GM18508 (cell line): ENCODE results near the gene NUBPL.
"Not testable (repeated sequence)": the region's sequence is repeated elsewhere in the genome, so short reads cannot be mapped to it uniquely, and the experiment has no call there.

Source experiments
- ATAC-seq: cut with Tn5 transposase; IDR thresholded peaks from one replicate; pipeline ENCODE4 v1.9.1; 2021; ENCODE audit warnings: moderate number of reproducible peaks; ENCODE audit not compliant: insufficient read depth, unreplicated experiment

Gene NUBPL

DNA sequence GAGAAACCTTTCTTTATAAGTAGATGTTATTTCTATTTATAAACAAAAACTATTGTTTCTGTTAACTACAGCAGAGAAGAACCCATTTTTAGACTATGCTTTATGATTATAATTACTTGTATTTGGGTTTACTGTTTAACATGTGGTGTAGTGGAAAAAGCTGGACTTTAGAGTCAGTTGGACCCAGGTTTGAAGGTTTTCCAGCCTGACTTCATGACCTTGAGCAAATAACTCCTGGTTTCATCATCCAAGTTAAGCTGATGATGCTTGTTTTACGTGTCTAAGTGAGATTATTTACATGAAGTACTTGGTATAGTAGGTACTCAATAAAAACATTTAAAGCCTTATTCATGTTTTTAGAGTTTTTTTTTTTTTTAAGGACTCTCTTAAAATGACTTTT, 294.1 kb downstream of the NUBPL start:
- no peak for ATAC-seq

GRCh38 chr14:31856003-31856402, 294.8 kb downstream of the NUBPL start:
- ATAC-seq = not testable (repeated sequence)

- ATAC-seq = no peak
These were observed 297.7 kb downstream of the NUBPL start for GRCh38 chr14:31858868-31859267.

GRCh38 chr14:31864937-31865855, 304.0 kb downstream of the NUBPL start:
- no peak for ATAC-seq

- ATAC-seq = no peak
These were observed 306.4 kb downstream of the NUBPL start for GRCh38 chr14:31867570-31867969.

GRCh38 chr14:31868096-31868495, 306.9 kb downstream of the NUBPL start:
- ATAC-seq = not testable (repeated sequence)

DNA sequence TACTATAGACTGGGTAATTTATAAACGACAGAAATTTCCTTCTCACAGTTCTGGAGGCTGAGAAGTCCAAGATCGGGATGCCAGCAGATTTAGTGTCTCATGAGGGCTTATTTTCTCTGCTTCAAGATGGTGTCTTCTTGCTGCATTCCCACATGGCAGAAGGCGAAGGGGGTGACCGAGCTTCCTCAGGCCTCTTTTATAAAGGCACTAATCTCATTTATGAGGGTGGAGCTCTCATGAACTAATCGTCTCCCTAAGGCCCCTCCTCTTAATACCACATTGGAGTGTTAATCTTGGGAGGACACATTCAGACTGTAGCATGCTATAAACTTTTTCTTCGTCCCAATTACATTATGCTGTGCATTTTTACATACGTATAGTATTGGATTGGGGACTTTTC, 315.5 kb downstream of the NUBPL start:
- ATAC-seq = no peak

- no peak for ATAC-seq
These were observed 316.1 kb downstream of the NUBPL start for GRCh38 chr14:31877255-31877798.

DNA sequence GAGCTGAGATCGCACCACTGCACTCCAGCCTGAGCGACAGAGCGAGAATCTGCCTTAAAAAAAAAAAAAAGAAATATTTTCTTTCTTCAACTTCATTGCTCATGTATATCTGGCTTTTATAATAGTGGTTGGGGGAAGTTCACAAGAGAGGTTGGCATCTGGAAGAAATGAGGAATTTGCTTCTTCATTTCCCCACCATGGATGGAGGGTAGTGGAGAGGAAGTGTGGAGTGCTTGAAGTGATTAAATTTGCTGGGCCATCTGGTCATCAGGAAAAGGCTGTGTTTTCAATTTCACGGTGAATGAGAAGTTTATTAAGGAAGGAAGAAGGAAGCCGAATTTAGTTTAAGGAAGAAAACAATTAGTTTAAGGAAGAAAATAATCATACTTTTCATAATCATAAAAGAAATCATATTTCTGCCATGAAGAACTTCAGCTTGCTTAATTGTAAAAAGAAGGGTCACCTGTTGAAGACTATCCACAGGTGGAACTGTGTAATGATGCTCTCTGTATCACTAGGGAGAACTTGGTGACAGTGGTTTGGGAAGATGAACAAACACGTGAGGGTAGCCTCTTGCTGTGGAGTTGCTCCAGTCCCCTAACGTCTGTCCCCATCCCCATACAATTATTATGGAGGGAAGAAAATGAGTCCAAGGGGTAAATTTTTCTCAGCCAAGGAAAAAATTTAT, 318.6 kb downstream of the NUBPL start:
- ATAC-seq = no peak

GRCh38 chr14:31880935-31881334, 319.7 kb downstream of the NUBPL start:
- no peak for ATAC-seq

DNA sequence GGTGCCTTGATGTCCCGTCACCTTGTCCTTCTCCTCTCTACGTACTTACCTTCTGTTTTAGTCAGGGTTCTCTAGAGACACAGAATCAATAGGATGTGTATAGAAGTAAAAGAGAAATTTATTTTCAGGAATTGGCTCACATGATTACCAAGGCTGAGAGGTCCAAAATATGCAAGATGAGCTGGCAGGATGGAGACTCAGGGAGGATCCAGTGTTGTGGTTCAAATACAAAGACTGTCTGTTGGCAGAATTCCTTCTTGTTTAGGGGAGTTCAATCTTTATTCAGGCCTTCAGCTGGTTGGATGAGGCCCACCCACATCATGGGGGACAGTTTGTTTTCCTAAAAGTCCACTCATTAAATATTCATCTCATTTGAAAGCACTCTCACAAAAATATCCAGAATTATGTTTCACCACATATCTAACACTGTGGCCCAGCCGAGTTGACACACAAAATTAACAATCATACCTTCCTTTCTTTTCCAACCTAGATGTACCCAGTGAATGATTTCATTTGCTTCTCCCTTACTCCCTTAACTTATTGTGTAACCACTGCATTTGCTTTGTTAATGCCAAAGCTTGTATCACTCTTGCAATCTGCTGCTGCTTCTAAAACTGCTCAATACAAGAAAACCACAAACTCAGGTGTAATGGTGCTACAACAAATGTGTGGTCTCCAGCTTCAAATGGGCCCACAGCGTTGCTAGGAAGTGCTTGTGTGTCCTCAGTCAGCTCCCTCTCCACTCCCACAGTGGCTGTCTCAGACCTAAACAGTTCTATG, 320.5 kb downstream of the NUBPL start:
- ATAC-seq = no peak

DNA sequence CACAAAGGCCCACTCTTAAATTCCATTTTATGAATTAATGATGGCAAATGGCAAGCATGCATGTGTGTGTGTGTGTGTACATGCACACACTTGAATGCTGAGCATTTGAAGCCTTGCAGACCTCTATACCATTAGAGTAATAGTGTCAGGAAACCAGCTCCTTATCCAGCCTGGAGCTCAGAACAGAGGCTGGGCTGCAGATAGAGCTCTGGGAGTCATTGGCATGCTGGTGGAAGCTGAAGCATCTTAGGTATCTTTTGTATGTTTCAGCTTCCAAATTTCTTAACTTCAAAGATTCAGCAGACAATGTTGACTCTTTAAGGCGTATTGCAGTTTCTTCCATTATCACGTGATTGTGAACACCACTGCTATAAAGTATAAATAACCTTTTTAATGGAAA, 323.0 kb downstream of the NUBPL start:
- no peak for ATAC-seq

DNA sequence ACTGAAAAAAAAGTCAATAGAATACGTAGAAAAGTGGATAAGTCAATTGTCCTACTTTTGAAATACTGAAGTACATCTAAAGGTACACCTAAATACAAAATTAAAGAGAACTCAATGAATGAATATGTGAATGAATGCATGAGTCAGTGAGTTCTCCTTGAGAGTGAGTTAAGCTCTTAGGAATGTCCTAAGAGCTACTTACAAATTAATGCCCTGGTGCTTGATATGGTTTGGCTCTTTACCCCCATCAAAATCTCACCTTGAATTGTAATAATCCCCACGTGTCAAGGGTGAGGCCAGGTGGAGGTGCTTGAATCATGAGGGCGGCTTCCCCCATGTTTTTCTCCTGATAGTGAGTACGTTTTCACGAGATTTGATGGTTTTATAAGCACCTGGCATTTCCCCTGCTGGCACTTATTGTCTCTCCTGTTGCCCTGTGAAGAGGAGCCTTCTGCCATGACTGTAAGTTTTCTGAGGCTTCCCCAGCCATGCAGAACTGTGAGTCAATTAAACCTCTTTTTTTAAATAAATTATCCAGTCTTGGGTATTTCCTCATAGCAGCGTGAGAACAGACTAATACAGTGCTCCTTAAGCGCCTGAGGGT, 323.7 kb downstream of the NUBPL start:
- ATAC-seq = no peak

DNA sequence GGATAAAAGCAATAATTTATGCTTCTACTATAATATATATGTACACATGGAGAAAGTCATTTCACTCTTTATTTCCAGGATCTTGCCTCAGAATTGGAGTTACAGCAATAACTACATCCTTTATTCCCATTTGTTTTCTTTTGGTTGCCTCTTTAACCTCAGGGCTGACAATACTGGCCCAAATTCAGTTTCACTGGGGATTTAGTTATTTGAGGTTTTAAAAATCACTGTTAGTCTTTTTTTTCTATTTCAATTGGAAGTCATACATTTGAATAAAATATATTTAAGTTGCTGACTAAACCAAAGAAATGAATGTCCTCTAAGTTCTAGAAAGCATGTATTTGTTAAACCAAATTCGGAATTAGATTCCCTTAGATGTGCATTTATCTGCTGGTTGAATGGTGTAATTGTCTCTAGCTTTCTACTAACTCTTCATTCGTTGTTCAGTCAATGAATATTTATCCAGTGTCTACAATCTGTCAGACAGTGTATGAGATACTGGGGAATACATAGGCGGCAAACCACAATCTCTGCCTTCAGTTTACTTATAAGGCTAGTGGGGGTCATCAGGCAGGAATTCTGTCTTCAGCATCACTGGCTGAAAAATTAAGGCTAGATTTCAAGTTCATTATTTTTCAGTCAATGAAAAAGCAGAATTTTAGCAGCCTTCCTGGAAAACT, 325.1 kb downstream of the NUBPL start:
- ATAC-seq = no peak

DNA sequence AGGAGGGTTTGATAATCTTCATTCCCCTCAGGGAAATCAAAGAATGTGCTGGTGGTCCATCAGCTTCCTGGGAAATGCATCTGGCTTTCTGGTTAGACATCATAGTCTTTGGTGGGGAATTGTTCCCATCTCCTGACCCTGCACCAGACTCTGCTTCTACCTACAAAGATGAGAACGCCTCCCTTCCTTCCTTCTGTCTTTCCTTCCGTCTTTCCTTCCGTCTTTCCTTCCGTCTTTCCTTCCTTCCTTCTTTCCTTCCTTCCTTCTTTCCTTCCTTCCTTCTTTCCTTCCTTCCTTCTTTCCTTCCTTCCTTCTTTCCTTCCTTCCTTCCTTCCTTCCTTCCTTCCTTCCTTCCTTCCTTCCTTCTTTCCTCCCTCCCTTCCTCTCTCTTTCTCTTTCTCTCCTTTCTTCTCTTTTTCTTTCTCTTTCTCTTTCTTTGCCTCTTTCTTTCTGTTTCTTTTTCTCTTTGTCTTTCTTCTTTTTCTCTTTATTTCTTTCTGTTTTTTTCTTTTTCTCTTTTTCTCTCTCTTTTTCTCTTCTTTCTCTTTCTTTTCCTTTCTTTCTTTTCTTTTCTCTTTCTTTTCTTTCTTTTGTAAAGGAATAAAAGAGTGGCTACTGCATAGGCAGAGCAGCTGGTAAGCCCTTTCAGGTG, 326.9 kb downstream of the NUBPL start:
- no peak for ATAC-seq

DNA sequence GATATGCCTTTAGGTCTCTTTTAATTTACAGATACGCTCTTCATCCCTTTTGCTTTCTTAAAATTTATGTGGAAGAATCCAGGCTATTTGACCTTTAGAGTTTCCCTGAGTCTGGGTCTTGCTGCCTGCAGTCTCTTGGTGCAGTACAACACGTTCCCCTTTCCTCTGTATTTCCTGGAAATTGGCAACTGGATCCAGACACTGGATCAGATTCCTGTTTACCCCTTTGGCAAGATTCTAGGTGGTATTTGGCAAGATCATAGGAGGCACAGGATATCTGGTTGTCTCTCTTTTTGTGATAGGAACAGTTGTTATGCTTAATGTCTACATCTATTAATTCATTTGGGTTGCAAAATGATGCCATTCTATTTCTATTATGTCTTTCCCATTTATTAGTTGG, 328.1 kb downstream of the NUBPL start:
- ATAC-seq = no peak

DNA sequence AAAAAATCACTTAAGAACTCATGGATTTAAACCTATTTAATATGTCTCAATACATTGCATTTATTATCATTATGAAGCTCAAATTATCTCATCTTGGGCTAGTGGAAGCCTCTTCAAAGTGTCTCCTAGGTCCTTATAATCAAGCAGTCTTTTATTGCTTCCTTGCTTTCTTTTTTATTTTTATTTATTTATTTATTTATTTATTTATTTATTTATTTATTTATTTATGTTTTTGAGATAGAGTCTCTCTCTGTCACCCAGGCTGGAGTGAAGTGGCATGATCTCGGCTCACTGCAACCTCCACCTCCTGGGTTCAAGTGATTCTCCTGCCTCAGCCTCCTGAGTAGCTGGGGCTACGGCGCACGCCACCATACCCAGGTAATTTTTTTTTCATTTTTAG, 329.0 kb downstream of the NUBPL start:
- ATAC-seq = not testable (repeated sequence)

DNA sequence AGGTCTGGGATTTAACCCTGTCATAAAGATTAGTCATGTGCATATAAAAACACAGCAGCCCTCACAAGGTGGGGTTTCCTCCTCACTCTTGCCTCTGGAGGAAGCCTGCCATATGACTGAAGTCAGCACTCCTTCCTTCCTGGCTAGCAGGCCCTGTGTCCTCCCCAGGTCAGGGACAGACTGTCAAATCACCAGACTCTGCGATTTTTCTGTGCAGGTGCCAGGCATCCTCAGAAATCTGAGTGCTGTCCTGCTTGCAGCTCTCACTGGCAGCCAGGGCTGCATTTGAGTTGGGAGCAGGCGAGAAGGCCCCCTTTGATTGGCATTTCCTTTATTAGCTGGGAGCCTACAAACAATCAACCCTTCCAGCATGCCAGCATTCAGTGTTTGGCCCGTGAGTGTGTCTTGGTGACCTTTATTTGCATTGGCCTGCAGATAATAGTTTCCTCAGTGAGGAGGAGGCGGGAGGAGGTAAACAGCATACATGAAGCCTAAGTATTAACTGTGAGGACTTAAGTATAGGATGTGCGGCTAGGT, 332.1 kb downstream of the NUBPL start:
- ATAC-seq = no peak

GRCh38 chr14:31894351-31894750, 333.1 kb downstream of the NUBPL start:
- ATAC-seq = no peak
